HFFc6 (cell line): ENCODE results near the gene MRPL51. TPM values are rescaled to one million over a fixed set of nuclear protein-coding genes. Genes with fewer than 3 reads are reported as not detected.
A peak's percentile ranks its signal among the peaks of the same experiment; 100 is the strongest.

Experiments used
- DNase-seq: peaks from one replicate; pipeline ENCODE4 v3.0.0-alpha.2; 2018
- H3K27ac Mint-ChIP-seq: 2 replicates; pipeline ENCODE4 v1.8.0; 2020; ENCODE audit warnings: mild to moderate bottlenecking, mixed read lengths
- H3K27me3 Mint-ChIP-seq: 2 replicates; pipeline ENCODE4 v1.8.0; 2021; ENCODE audit warnings: mild to moderate bottlenecking, moderate library complexity, mixed read lengths; ENCODE audit not compliant: insufficient read depth
- H3K36me3 Mint-ChIP-seq: 2 replicates; pipeline ENCODE4 v1.8.0; 2021; ENCODE audit warnings: low read depth, mixed read lengths
- H3K4me1 Mint-ChIP-seq: 2 replicates; pipeline ENCODE4 v1.8.0; 2020; ENCODE audit warnings: low read depth, mixed read lengths
- H3K4me3 Mint-ChIP-seq: 2 replicates; pipeline ENCODE4 v1.8.0; 2020; ENCODE audit warnings: mild to moderate bottlenecking, moderate library complexity, mixed read lengths
- H3K9me3 Mint-ChIP-seq: 2 replicates; pipeline ENCODE4 v1.8.0; 2020; ENCODE audit warnings: mild to moderate bottlenecking, mixed read lengths
- CTCF ChIP-seq: fragments of 200-600 bp; sonication (generic); IDR thresholded peaks from 2 replicates; pipeline ENCODE4 v1.5.0; 2021; ENCODE audit warnings: antibody characterized with exemption, mild to moderate bottlenecking
- long read RNA-seq: library from polyadenylated mRNA; unstranded; transcript quantifications from one replicate; pipeline ENCODE4 v2.0.0, GENCODE V29; 2019
- total RNA-seq, 6 experiments: library from RNA; stranded (reverse); fragmentation: NEBNext Ultra II Directional; extraction: Animal tissue kit (Norgen Biotek cat#: 25700); gene quantifications; 2 replicates in 1 of 6; 3 replicates in 5 of 6; pipeline ENCODE4 v1.2.3, GENCODE V29; 2021

Gene MRPL51
- total RNA-seq = 100 to 1,000 TPM; 227 to 290 (median 257) TPM
- long read RNA-seq, transcript MRPL51-201 (3 exons, 1,234 nt) = major isoform, 126 of 146 reads
- long read RNA-seq, transcript MRPL51-202 (3 exons, 601 nt) = minor isoform, 5 of 146 reads
- long read RNA-seq, partial matches to known transcripts = 0 of 146 reads
- long read RNA-seq, other reads (novel, unspliced or antisense) = 6 of 146 reads

GRCh38 chr12:6492838-6493496 is at the start of gene MRPL51:
TSS of gene MRPL51 (minus strand) at chr12:6493262. CDS start at chr12:6493136, 126 bp downstream.
- peaks cover 22% of the 10 kb centered on the region for H3K36me3 Mint-ChIP-seq
- no peak for TF ChIP-seq CTCF
- peak within 1 kb of the TSS; percentile 98 for H3K27ac Mint-ChIP-seq
- 0 out of 2 replicates have a peak, but pooled peaks cover 5% of the 10 kb centered on the region for H3K27me3 Mint-ChIP-seq
- DNase-seq = peak; percentile 81
- H3K4me1 Mint-ChIP-seq = peaks cover 26% of the 10 kb centered on the region
- peak within 1 kb of the TSS; percentile 99 for H3K4me3 Mint-ChIP-seq
- H3K9me3 Mint-ChIP-seq = no peaks in the 10 kb centered on the region

GRCh38 chr12:6542209-6543009 is 49.3 kb upstream of the MRPL51 start:
- H3K4me3 Mint-ChIP-seq = no peak overlapping the region
- no peak for DNase-seq
- H3K4me1 Mint-ChIP-seq = peaks cover 64% of the 10 kb centered on the region
- H3K27ac Mint-ChIP-seq = peak overlapping the region; percentile 100
- peaks cover 32% of the 10 kb centered on the region for H3K27me3 Mint-ChIP-seq
- no peak for TF ChIP-seq CTCF
- H3K36me3 Mint-ChIP-seq = peaks cover 37% of the 10 kb centered on the region
- peaks cover 13% of the 10 kb centered on the region for H3K9me3 Mint-ChIP-seq

GRCh38 chr12:6541371-6542165 is 48.5 kb upstream of the MRPL51 start:
- TF ChIP-seq CTCF = no peak
- peaks cover 37% of the 10 kb centered on the region for H3K36me3 Mint-ChIP-seq
- H3K4me3 Mint-ChIP-seq = 0 out of 2 replicates have a peak overlapping the region, but pooled peaks have one; percentile 95
- H3K4me1 Mint-ChIP-seq = peaks cover 64% of the 10 kb centered on the region
- no peak for DNase-seq
- H3K9me3 Mint-ChIP-seq = peaks cover 14% of the 10 kb centered on the region
- peaks cover 40% of the 10 kb centered on the region for H3K27me3 Mint-ChIP-seq
- H3K27ac Mint-ChIP-seq = peak overlapping the region; percentile 100

- Mint-ChIP-seq H3K4me3 (peak overlapping the region; percentile 95), H3K27me3 (peaks cover 52% of the 10 kb centered on the region)
Observed at GRCh38 chr12:6540181-6540877, 47.3 kb upstream of the MRPL51 start.

More at GRCh38 chr12:6540181-6540877, 47.3 kb upstream of the MRPL51 start:
- peaks cover 61% of the 10 kb centered on the region for H3K4me1 Mint-ChIP-seq
- H3K36me3 Mint-ChIP-seq = peaks cover 39% of the 10 kb centered on the region
- peak; percentile 94 for DNase-seq
- no peak for TF ChIP-seq CTCF
- peak overlapping the region; percentile 100 for H3K27ac Mint-ChIP-seq
- peaks cover 25% of the 10 kb centered on the region for H3K9me3 Mint-ChIP-seq
